Measurements from ENCODE around the gene CLIP2. TPM values are rescaled to one million over a fixed set of nuclear protein-coding genes. Genes with fewer than 3 reads are reported as not detected.

CLIP2 gene
- polyA plus RNA-seq, 3 donors, result 1.1 to 5.2 (median 1.3) TPM

DNA sequence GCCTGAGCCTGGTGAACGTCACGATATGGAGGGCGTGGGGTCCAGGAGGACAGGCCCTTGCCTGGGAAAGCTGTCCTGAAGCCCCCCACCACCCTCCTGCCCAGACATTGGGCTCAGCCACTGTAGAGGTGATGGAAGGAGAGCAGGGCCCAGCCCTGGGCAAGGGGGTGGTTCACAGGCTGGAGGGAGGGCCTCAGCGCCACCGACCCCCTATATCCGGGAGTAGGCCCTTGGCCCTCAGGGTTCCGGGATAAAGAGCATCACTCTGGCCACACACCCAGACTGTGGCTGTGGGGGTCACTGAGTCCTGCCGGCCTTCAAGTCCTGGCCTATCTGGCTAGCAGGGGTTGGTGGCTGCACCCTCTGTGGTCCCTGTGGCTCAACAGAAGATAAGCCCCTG, 109.2 kb downstream of the CLIP2 start:
- peaks cover 0 to 4% (median 0%) of the 10 kb centered on the region in 7 donors for H3K9me3 Mint-ChIP-seq
- TF ChIP-seq, protein P1, sequence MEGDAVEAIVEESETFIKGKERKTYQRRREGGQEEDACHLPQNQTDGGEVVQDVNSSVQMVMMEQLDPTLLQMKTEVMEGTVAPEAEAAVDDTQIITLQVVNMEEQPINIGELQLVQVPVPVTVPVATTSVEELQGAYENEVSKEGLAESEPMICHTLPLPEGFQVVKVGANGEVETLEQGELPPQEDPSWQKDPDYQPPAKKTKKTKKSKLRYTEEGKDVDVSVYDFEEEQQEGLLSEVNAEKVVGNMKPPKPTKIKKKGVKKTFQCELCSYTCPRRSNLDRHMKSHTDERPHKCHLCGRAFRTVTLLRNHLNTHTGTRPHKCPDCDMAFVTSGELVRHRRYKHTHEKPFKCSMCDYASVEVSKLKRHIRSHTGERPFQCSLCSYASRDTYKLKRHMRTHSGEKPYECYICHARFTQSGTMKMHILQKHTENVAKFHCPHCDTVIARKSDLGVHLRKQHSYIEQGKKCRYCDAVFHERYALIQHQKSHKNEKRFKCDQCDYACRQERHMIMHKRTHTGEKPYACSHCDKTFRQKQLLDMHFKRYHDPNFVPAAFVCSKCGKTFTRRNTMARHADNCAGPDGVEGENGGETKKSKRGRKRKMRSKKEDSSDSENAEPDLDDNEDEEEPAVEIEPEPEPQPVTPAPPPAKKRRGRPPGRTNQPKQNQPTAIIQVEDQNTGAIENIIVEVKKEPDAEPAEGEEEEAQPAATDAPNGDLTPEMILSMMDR (IDR thresholded peaks at IDR 0.05), result no peak
- no peak overlapping the region for H3K4me2 ChIP-seq (replicated peaks; ENCODE audit: extremely low read depth, low read length, poor library complexity, severe bottlenecking)
- H2AFZ ChIP-seq (ENCODE audit: insufficient read depth, low read depth, low read length, poor library complexity, severe bottlenecking), result no peak overlapping the region
- H3K27ac ChIP-seq (ENCODE audit: low read depth in 1 of 2, low read length in 2 of 2), result no peak overlapping the region
- intact Hi-C loops (cut with micrococcal nuclease), result no loop called here
- H3K36me3 Mint-ChIP-seq, result peaks cover 26 to 62% of the 10 kb centered on the region in 2 donors
- peaks cover 19% of the 10 kb centered on the region for H3K4me1 Mint-ChIP-seq
- H4K20me1 ChIP-seq (ENCODE audit: insufficient read depth, low read length), result no peaks in the 10 kb centered on the region
- H3K4me3 ChIP-seq (replicated peaks in 1 of 3; ENCODE audit: low read depth in 2 of 3, low read length in 3 of 3), result no peak overlapping the region
- H3K4me1 ChIP-seq (ENCODE audit: control insufficient read depth in 1 of 2, insufficient read depth in 2 of 2, low read length in 2 of 2), result peaks cover 0 to 9% of the 10 kb centered on the region in 2 donors
- no peaks in the 10 kb centered on the region for H3K27me3 ChIP-seq (ENCODE audit: control insufficient read depth in 2 of 2, insufficient read depth in 2 of 2, low read length in 2 of 2)
- no peak overlapping the region for H3K4me3 Mint-ChIP-seq
- H3K36me3 ChIP-seq (replicated peaks in 1 of 2; ENCODE audit: control insufficient read depth in 1 of 2, insufficient read depth in 2 of 2, low read length in 2 of 2), result peaks cover 12 to 39% of the 10 kb centered on the region in 2 donors
- H3K27me3 Mint-ChIP-seq (ENCODE audit: low read depth in 3 of 3), result peaks cover 0 to 4% (median 4%) of the 10 kb centered on the region in 3 donors
- DNase-seq, result no peak
- no peaks in the 10 kb centered on the region for H3K79me2 ChIP-seq (ENCODE audit: insufficient read depth, low read length)
- H3K9ac ChIP-seq (ENCODE audit: insufficient read depth, low read length, poor library complexity, severe bottlenecking), result no peak overlapping the region
- H3K27ac Mint-ChIP-seq, result no peak overlapping the region
- WGBS (ENCODE audit: insufficient coverage), result 94% methylated on average over 5 of the region's 8 CpGs
- H3K9me3 ChIP-seq (replicated peaks in 1 of 2; ENCODE audit: control insufficient read depth in 1 of 2, insufficient read depth in 1 of 2, low read length in 2 of 2), result no peaks in the 10 kb centered on the region

DNA sequence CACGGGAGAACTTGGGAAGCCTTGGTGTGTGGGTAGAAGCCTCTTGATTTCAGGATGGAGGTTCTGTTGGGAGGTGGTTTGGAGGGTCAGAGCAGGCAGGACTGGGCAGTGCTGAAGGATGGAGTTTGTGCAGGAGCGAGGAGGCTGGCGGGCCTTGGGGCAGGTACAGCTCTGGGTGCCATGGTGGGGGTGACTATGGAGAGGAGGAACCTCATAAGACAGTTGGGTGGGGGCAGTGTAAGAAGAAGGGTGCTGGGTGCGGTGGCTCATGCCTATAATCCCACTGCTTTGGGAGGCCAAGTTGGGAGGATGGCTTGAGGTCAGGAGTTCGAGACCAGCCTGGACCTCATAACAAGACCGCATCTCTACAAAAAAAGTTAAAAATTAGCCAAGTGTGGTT, 109.8 kb downstream of the CLIP2 start:
- Histone ChIP-seq H3K9ac (ENCODE audit: insufficient read depth, low read length, poor library complexity, severe bottlenecking) (no peak overlapping the region), H3K9me3 (replicated peaks in 1 of 2; ENCODE audit: control insufficient read depth in 1 of 2, insufficient read depth in 1 of 2, low read length in 2 of 2) (no peaks in the 10 kb centered on the region), H3K4me1 (ENCODE audit: control insufficient read depth in 1 of 2, insufficient read depth in 2 of 2, low read length in 2 of 2) (peaks cover 0 to 9% of the 10 kb centered on the region in 2 donors), H3K36me3 (replicated peaks in 1 of 2; ENCODE audit: control insufficient read depth in 1 of 2, insufficient read depth in 2 of 2, low read length in 2 of 2) (peaks cover 15 to 45% of the 10 kb centered on the region in 2 donors), H3K4me3 (replicated peaks in 1 of 3; ENCODE audit: low read depth in 2 of 3, low read length in 3 of 3) (no peak overlapping the region), H3K27me3 (ENCODE audit: control insufficient read depth in 2 of 2, insufficient read depth in 2 of 2, low read length in 2 of 2) (no peaks in the 10 kb centered on the region), H3K79me2 (ENCODE audit: insufficient read depth, low read length) (no peaks in the 10 kb centered on the region), H2AFZ (ENCODE audit: insufficient read depth, low read depth, low read length, poor library complexity, severe bottlenecking) (no peak overlapping the region), H3K4me2 (replicated peaks; ENCODE audit: extremely low read depth, low read length, poor library complexity, severe bottlenecking) (no peak overlapping the region), H3K27ac (ENCODE audit: low read depth in 1 of 2, low read length in 2 of 2) (no peak overlapping the region), H4K20me1 (ENCODE audit: insufficient read depth, low read length) (no peaks in the 10 kb centered on the region)
- TF ChIP-seq, protein P1 (IDR thresholded peaks at IDR 0.05), result no peak
- Mint-ChIP-seq H3K4me3 (no peak overlapping the region), H3K27ac (peak overlapping the region in 2 of 7 donors; percentile 26 to 70), H3K27me3 (ENCODE audit: low read depth in 3 of 3) (peaks cover 0 to 4% (median 4%) of the 10 kb centered on the region in 3 donors), H3K9me3 (peaks cover 0 to 4% (median 0%) of the 10 kb centered on the region in 7 donors), H3K4me1 (peaks cover 14% of the 10 kb centered on the region), H3K36me3 (peaks cover 30 to 68% of the 10 kb centered on the region in 2 donors)
- DNase-seq, result no peak
- 98% methylated on average over 4 of the region's 6 CpGs for WGBS (ENCODE audit: insufficient coverage)
- intact Hi-C loops (cut with micrococcal nuclease), result no loop called here

Measured in CD14-positive monocyte (primary cell).